Measurements from ENCODE around the gene ACTL10. TPM values are rescaled to one million over a fixed set of nuclear protein-coding genes. Genes with fewer than 3 reads are reported as not detected.

The ACTL10 gene
- total and polyA plus RNA-seq, 2 of the 13 experiments (the other 11 are each of a cell fraction or from before 2014, with no cell fraction given) = not detected

- TF ChIP-seq PRDM10 (CRISPR knock-in tag; IDR thresholded peaks at IDR 0.05; ENCODE audit: low read depth) (no peak), KAT8 (CRISPR knock-in tag; IDR thresholded peaks at IDR 0.05) (peak; percentile 22; the same call in 1 of the 2 replicates), KDM3A (CRISPR knock-in tag; IDR thresholded peaks at IDR 0.05; ENCODE audit: low read depth) (peak; percentile 72; the same call in 1 of the 2 replicates), ZEB1 (IDR thresholded peaks at IDR 0.05; ENCODE audit: insufficient replicate concordance, low read depth) (no peak), SUZ12 (IDR thresholded peaks at IDR 0.05; ENCODE audit: low read depth, low read length) (no peak), TFDP2 (CRISPR knock-in tag; IDR thresholded peaks at IDR 0.05) (no peak), KLF9 (CRISPR knock-in tag; IDR thresholded peaks at IDR 0.05; ENCODE audit: low read depth) (no peak), ZNF629 (CRISPR knock-in tag; conservative IDR thresholded peaks at IDR 0.05) (no peak), ZNF547 (CRISPR knock-in tag; IDR thresholded peaks at IDR 0.05) (0 out of 2 replicates have a peak, but pooled peaks have one; percentile 72), BRCA1 (CRISPR knock-in tag; IDR thresholded peaks at IDR 0.05) (no peak), ZNF331 (CRISPR knock-in tag; IDR thresholded peaks at IDR 0.05) (no peak), ZNF225 (CRISPR knock-in tag; IDR thresholded peaks at IDR 0.05) (no peak), TCF12 (IDR thresholded peaks at IDR 0.05) (no peak), TCF12 (CRISPR knock-in tag; IDR thresholded peaks at IDR 0.05) (no peak), ZNF75D (CRISPR knock-in tag; IDR thresholded peaks at IDR 0.05; ENCODE audit: borderline replicate concordance) (no peak), NFE2L1 (CRISPR knock-in tag; IDR thresholded peaks at IDR 0.05; ENCODE audit: borderline replicate concordance) (no peak), HIC2 (CRISPR knock-in tag; IDR thresholded peaks at IDR 0.05; ENCODE audit: low read depth) (0 out of 2 replicates have a peak, but pooled peaks have one; percentile 42), ZNF546 (CRISPR knock-in tag; conservative IDR thresholded peaks at IDR 0.05) (no peak; the same call in none of the 2 replicates), ZNF761 (CRISPR knock-in tag; conservative IDR thresholded peaks at IDR 0.05) (0 out of 2 replicates have a peak, but pooled peaks have one; percentile 26), ETV5 (CRISPR knock-in tag; IDR thresholded peaks at IDR 0.05; ENCODE audit: borderline replicate concordance) (no peak), CREBL2 (CRISPR knock-in tag; IDR thresholded peaks at IDR 0.05; ENCODE audit: borderline replicate concordance) (0 out of 2 replicates have a peak, but pooled peaks have one; percentile 55), ZFP36L2 (CRISPR knock-in tag; IDR thresholded peaks at IDR 0.05) (no peak), GATAD2A (CRISPR knock-in tag; IDR thresholded peaks at IDR 0.05) (peak; percentile 26; the same call in 1 of the 2 replicates), ZNF776 (CRISPR knock-in tag; IDR thresholded peaks at IDR 0.05) (no peak), ZMYM3 (CRISPR knock-in tag; IDR thresholded peaks at IDR 0.05) (peak; percentile 96), PTBP1 (IDR thresholded peaks at IDR 0.05; ENCODE audit: low read depth, low read length, poor library complexity, severe bottlenecking) (peak; percentile 28)
These were observed 5.8 kb downstream of the ACTL10 start (continued) for GRCh38 chr20:33672426-33673113.
